HEK293T (cell line): ENCODE data around the gene HEATR5A.
"Not testable (repeated sequence)": the region's sequence is repeated elsewhere in the genome, so short reads cannot be mapped to it uniquely, and the experiment has no call there.

Source experiments
- CTBP1 ChIP-seq: fragments of 450-650 bp; IDR thresholded peaks from 2 replicates; pipeline ENCODE4 v1.6.1; 2016; ENCODE audit warnings: borderline replicate concordance
- ELF4 ChIP-seq: fragments of 450-650 bp; IDR thresholded peaks from 2 replicates; pipeline ENCODE4 v1.6.1; 2017; ENCODE audit warnings: antibody characterized with exemption
- FOXA1 ChIP-seq: fragments of 450-650 bp; IDR thresholded peaks from 2 replicates; pipeline ENCODE4 v1.6.1; 2016; ENCODE audit warnings: mild to moderate bottlenecking
- FOXK2 ChIP-seq: fragments of 450-650 bp; IDR thresholded peaks from 2 replicates; pipeline ENCODE4 v1.6.1; 2016; ENCODE audit warnings: mild to moderate bottlenecking
- L3MBTL2 ChIP-seq: fragments of 450-650 bp; conservative IDR thresholded peaks from 2 replicates; pipeline ENCODE4 v1.6.1; 2016; ENCODE audit warnings: mild to moderate bottlenecking
- PKNOX1 ChIP-seq: fragments of 450-650 bp; IDR thresholded peaks from 2 replicates; pipeline ENCODE4 v1.6.1; 2016
- SP1 ChIP-seq: fragments of 450-650 bp; IDR thresholded peaks from 2 replicates; pipeline ENCODE4 v1.6.1; 2017
- SUZ12 ChIP-seq: fragments of 450-650 bp; IDR thresholded peaks from 2 replicates; pipeline ENCODE4 v1.6.1; 2016; ENCODE audit warnings: mild to moderate bottlenecking

- not testable (repeated sequence) for TF ChIP-seq PKNOX1, ELF4, SP1, L3MBTL2, FOXA1, SUZ12, FOXK2, CTBP1
Measured at GRCh38 chr14:31276417-31276816, 143.9 kb downstream of the HEATR5A start.
